ENCODE measurements around the gene SLC25A33.

DNA sequence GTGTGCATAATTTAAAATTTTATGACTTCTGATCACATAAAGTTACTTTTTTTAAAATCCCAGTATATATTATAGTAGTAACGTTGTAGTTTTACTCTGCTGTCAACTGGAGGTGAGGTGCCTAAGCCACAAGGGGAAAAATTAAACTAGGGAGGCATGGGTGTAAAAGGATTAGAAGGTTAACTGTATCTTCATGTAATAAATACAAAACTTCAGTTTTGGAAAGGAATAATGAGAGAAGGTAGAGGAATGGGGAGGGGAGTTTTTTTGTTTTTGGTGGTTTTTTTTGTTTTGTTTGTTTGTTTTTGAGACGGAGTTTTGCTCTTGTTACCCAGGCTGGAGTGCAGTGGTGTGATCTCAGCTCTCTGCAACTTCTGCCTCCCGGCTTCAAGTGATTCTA, 5.7 kb downstream of the SLC25A33 start:
- TF ChIP-seq, protein P1, sequence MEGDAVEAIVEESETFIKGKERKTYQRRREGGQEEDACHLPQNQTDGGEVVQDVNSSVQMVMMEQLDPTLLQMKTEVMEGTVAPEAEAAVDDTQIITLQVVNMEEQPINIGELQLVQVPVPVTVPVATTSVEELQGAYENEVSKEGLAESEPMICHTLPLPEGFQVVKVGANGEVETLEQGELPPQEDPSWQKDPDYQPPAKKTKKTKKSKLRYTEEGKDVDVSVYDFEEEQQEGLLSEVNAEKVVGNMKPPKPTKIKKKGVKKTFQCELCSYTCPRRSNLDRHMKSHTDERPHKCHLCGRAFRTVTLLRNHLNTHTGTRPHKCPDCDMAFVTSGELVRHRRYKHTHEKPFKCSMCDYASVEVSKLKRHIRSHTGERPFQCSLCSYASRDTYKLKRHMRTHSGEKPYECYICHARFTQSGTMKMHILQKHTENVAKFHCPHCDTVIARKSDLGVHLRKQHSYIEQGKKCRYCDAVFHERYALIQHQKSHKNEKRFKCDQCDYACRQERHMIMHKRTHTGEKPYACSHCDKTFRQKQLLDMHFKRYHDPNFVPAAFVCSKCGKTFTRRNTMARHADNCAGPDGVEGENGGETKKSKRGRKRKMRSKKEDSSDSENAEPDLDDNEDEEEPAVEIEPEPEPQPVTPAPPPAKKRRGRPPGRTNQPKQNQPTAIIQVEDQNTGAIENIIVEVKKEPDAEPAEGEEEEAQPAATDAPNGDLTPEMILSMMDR (IDR thresholded peaks at IDR 0.05; ENCODE audit: insufficient read depth, low read length): no peak
- TF ChIP-seq POLR2AphosphoS5 (IDR thresholded peaks at IDR 0.05; ENCODE audit: low read depth) (no peak), SPI1 (IDR thresholded peaks at IDR 0.05; ENCODE audit: borderline replicate concordance, low read depth) (no peak)
